Stimulated activated CD4-positive, alpha-beta T cell treated with anti-CD3 and anti-CD28 coated beads, Interleukin-4, amount 100 ng/mL, for 4 hours (primary cell): ENCODE measurements around the gene PIEZO1.
A peak's percentile ranks its signal among the peaks of the same experiment; 100 is the strongest.
"Not testable (repeated sequence)": the region's sequence is repeated elsewhere in the genome, so short reads cannot be mapped to it uniquely, and the experiment has no call there.

Experiments
- DNase-seq, 2 experiments: peaks; one replicate each; pipeline ENCODE4 v3.0.0-alpha.2; 2020

The PIEZO1 gene

GRCh38 chr16:88781140-88782077 is 3.6 kb downstream of the PIEZO1 start:
- DNase-seq: peak; percentile 67 to 79

GRCh38 chr16:88780142-88781062 is 4.6 kb downstream of the PIEZO1 start:
- DNase-seq: no peak

- no peak for DNase-seq
These were observed 5.4 kb downstream of the PIEZO1 start for GRCh38 chr16:88779406-88780141.

- DNase-seq: no peak
These were observed 6.4 kb downstream of the PIEZO1 start for GRCh38 chr16:88778541-88779065.

GRCh38 chr16:88778271-88778525 is 6.8 kb downstream of the PIEZO1 start:
- no peak for DNase-seq

GRCh38 chr16:88777471-88778270 is 7.3 kb downstream of the PIEZO1 start:
- DNase-seq: no peak

- DNase-seq: no peak
These were observed 9.2 kb downstream of the PIEZO1 start for GRCh38 chr16:88775825-88776224.

GRCh38 chr16:88774544-88775393 is 10.3 kb downstream of the PIEZO1 start:
- no peak for DNase-seq

GRCh38 chr16:88773812-88774291 is 11.2 kb downstream of the PIEZO1 start:
- DNase-seq: no peak

- DNase-seq: no peak
These were observed 11.9 kb downstream of the PIEZO1 start for GRCh38 chr16:88772871-88773811.

GRCh38 chr16:88771781-88772180 is 13.2 kb downstream of the PIEZO1 start:
- not testable (repeated sequence) for DNase-seq

- no peak for DNase-seq
These were observed 13.7 kb downstream of the PIEZO1 start for GRCh38 chr16:88771294-88771772.

- DNase-seq: no peak
These were observed 14.3 kb downstream of the PIEZO1 start for GRCh38 chr16:88770461-88771293.

GRCh38 chr16:88769617-88770460 is 15.2 kb downstream of the PIEZO1 start:
- no peak for DNase-seq

- no peak for DNase-seq
These were observed 16.8 kb downstream of the PIEZO1 start for GRCh38 chr16:88768071-88768783.

GRCh38 chr16:88767546-88768070 is 17.4 kb downstream of the PIEZO1 start:
- DNase-seq: no peak

GRCh38 chr16:88766975-88767374 is 18.0 kb downstream of the PIEZO1 start:
- DNase-seq: no peak
